IPS-18c (cell line): ENCODE results near the gene ADCY2.
A peak's percentile ranks its signal among the peaks of the same experiment; 100 is the strongest.

Experiments used
- H3K4me3 ChIP-seq: 2 replicates; pipeline ENCODE4 v1.7.0; 2013; ENCODE audit warnings: low read depth, mild to moderate bottlenecking, low read length, moderate library complexity; ENCODE audit not compliant: insufficient read depth
- H3K9me3 ChIP-seq: one replicate; pipeline ENCODE4 v1.6.1; 2013; ENCODE audit warnings: mild to moderate bottlenecking, low read length, moderate library complexity; ENCODE audit not compliant: control insufficient read depth, insufficient read depth

The ADCY2 gene

GRCh38 chr5:7827610-7828009 lies 431.7 kb downstream of the ADCY2 start:
- H3K9me3 ChIP-seq: no peaks in the 10 kb centered on the region
- no peak overlapping the region for H3K4me3 ChIP-seq

- no peak overlapping the region for H3K4me3 ChIP-seq
Observed at GRCh38 chr5:7828269-7828668, 432.3 kb downstream of the ADCY2 start.

GRCh38 chr5:7834982-7835381 lies 439.0 kb downstream of the ADCY2 start:
- Histone ChIP-seq H3K9me3 (peaks cover 2% of the 10 kb centered on the region), H3K4me3 (no peak overlapping the region)

More at GRCh38 chr5:7828269-7828668, 432.3 kb downstream of the ADCY2 start:
- H3K9me3 ChIP-seq: no peaks in the 10 kb centered on the region

GRCh38 chr5:7837403-7837802 lies 441.5 kb downstream of the ADCY2 start:
- H3K4me3 ChIP-seq: no peak overlapping the region
- H3K9me3 ChIP-seq: peaks cover 2% of the 10 kb centered on the region

- no peak overlapping the region for H3K4me3 ChIP-seq
Observed at GRCh38 chr5:7842531-7842930, 446.6 kb downstream of the ADCY2 start.

GRCh38 chr5:7844901-7845300 lies 449.0 kb downstream of the ADCY2 start:
- H3K9me3 ChIP-seq: no peaks in the 10 kb centered on the region

More at GRCh38 chr5:7842531-7842930, 446.6 kb downstream of the ADCY2 start:
- peaks cover 2% of the 10 kb centered on the region for H3K9me3 ChIP-seq

GRCh38 chr5:7845557-7845956 lies 449.6 kb downstream of the ADCY2 start:
- H3K4me3 ChIP-seq: no peak overlapping the region
- no peaks in the 10 kb centered on the region for H3K9me3 ChIP-seq

More at GRCh38 chr5:7844901-7845300, 449.0 kb downstream of the ADCY2 start:
- no peak overlapping the region for H3K4me3 ChIP-seq

- Histone ChIP-seq H3K4me3 (no peak overlapping the region), H3K9me3 (no peaks in the 10 kb centered on the region)
Observed at GRCh38 chr5:7846327-7846726, 450.4 kb downstream of the ADCY2 start.

GRCh38 chr5:7848296-7848695 lies 452.4 kb downstream of the ADCY2 start:
- Histone ChIP-seq H3K9me3 (no peaks in the 10 kb centered on the region), H3K4me3 (no peak overlapping the region)

GRCh38 chr5:7849681-7850394 lies 453.9 kb downstream of the ADCY2 start:
- Histone ChIP-seq H3K9me3 (no peaks in the 10 kb centered on the region), H3K4me3 (peak overlapping the region; percentile 80)

- Histone ChIP-seq H3K4me3 (peak within 1 kb of the TSS; percentile 80), H3K9me3 (no peaks in the 10 kb centered on the region)
Observed at GRCh38 chr5:7850395-7851239, 454.7 kb downstream of the ADCY2 start, which contains the start of gene CFAP90. TSS of gene CFAP90 (minus strand) at chr5:7851133. CDS start at chr5:7851021, 112 bp downstream.

- no peaks in the 10 kb centered on the region for H3K9me3 ChIP-seq
- H3K4me3 ChIP-seq: peak overlapping the region; percentile 68; the same call in 1 of the 2 replicates
Observed at GRCh38 chr5:7851240-7851592, 455.3 kb downstream of the ADCY2 start.

- Histone ChIP-seq H3K9me3 (no peaks in the 10 kb centered on the region), H3K4me3 (peak overlapping the region; percentile 68; the same call in 1 of the 2 replicates)
Observed at GRCh38 chr5:7851617-7852289, 455.8 kb downstream of the ADCY2 start.

- Histone ChIP-seq H3K9me3 (no peaks in the 10 kb centered on the region), H3K4me3 (no peak overlapping the region)
Observed at GRCh38 chr5:7852542-7852941, 456.6 kb downstream of the ADCY2 start.

- H3K9me3 ChIP-seq: no peaks in the 10 kb centered on the region
- H3K4me3 ChIP-seq: no peak overlapping the region
Observed at GRCh38 chr5:7852988-7853387, 457.1 kb downstream of the ADCY2 start.

- Histone ChIP-seq H3K9me3 (no peaks in the 10 kb centered on the region), H3K4me3 (no peak overlapping the region)
Observed at GRCh38 chr5:7855611-7856010, 459.7 kb downstream of the ADCY2 start.

GRCh38 chr5:7856855-7857254 lies 460.9 kb downstream of the ADCY2 start:
- H3K9me3 ChIP-seq: no peaks in the 10 kb centered on the region
- H3K4me3 ChIP-seq: no peak overlapping the region
